Tibial artery (tissue), 4 donors: ENCODE results near the gene RP2.
A peak's percentile ranks its signal among the peaks of the same experiment; 100 is the strongest.

Experiments
- DNase-seq, 2 donors: peaks; one replicate each; pipeline ENCODE4 v3.0.0-alpha.2; 2019
- H3K27ac ChIP-seq, 2 donors: fragments of 200-600 bp; sonication (generic) in 1 of 2; 1 replicate in 1 of 2; 2 replicates in 1 of 2; pipeline ENCODE4 v1.5.1; 2018 to 2019; ENCODE audit warnings: mild to moderate bottlenecking in 1 of 2
- H3K27me3 ChIP-seq, 2 donors: fragments of 200-600 bp; sonication (generic) in 1 of 2; one replicate each; pipeline versions ENCODE4 v1.5.1 to v1.6.0; 2016 to 2019
- H3K36me3 ChIP-seq, 3 donors: fragments of 200-600 bp; sonication (generic) in 2 of 3; one replicate each; pipeline ENCODE4 v1.5.1; 2016 to 2019; ENCODE audit warnings: mild to moderate bottlenecking in 2 of 3
- H3K4me1 ChIP-seq, 4 donors: fragments of 200-600 bp; sonication (generic) in 2 of 4; 1 replicate in 3 of 4; 2 replicates in 1 of 4; pipeline ENCODE4 v1.5.1; 2016 to 2019
- H3K4me3 ChIP-seq, 2 donors: fragments of 200-600 bp; sonication (generic) in 1 of 2; 1 replicate in 1 of 2; 2 replicates in 1 of 2; pipeline ENCODE4 v1.5.1; 2018 to 2019; ENCODE audit warnings: mild to moderate bottlenecking in 2 of 2
- H3K9me3 ChIP-seq, 3 donors: fragments of 200-600 bp; sonication (generic) in 1 of 3; one replicate each; pipeline ENCODE4 v1.5.1; 2016 to 2019
- intact Hi-C: fragments of 100-400 bp; cut with DNase I; formaldehyde crosslinking; loops from one replicate; pipeline ENCODE4 v1.15.0; 2023; ENCODE audit warnings: low total_unique reads
- TF ChIP-seq, protein P1 (sequence below), 2 experiments: fragments of 200-600 bp in 1 of 2; fragments of 450-650 bp in 1 of 2; IDR thresholded peaks; one replicate each; pipeline ENCODE4 v1.5.1; 2017 to 2019; ENCODE audit warnings: antibody characterized with exemption in 2 of 2, mild to moderate bottlenecking in 1 of 2, moderate library complexity in 1 of 2

RP2 gene

DNA sequence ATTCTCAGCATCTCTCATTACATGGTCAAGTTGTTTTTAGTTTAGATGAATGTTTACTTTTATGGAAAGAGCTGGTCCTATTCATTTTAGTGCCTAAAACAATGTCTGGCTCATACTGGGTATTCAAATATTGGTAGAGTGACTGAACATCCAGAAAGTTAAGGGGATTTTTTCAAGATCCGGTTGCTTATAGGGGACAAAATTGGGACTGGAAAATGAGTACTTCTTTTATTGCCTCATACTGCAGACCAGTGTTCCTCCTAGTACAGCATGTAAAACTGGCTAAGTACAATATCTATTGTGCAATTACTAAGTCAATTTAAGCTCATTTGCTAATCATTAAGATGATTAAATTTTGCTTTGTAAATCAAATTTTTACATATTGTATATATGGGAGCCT is 13.9 kb downstream of the RP2 start:
- H3K27ac ChIP-seq: no peak overlapping the region
- H3K27me3 ChIP-seq: no peaks in the 10 kb centered on the region
- intact Hi-C loops: no loop called here
- no peak overlapping the region for H3K4me3 ChIP-seq
- H3K9me3 ChIP-seq: peaks cover 0 to 3% (median 0%) of the 10 kb centered on the region in 3 donors
- no peak for DNase-seq
- peaks cover 0 to 4% (median 0%) of the 10 kb centered on the region in 4 donors for H3K4me1 ChIP-seq
- TF ChIP-seq, protein P1, sequence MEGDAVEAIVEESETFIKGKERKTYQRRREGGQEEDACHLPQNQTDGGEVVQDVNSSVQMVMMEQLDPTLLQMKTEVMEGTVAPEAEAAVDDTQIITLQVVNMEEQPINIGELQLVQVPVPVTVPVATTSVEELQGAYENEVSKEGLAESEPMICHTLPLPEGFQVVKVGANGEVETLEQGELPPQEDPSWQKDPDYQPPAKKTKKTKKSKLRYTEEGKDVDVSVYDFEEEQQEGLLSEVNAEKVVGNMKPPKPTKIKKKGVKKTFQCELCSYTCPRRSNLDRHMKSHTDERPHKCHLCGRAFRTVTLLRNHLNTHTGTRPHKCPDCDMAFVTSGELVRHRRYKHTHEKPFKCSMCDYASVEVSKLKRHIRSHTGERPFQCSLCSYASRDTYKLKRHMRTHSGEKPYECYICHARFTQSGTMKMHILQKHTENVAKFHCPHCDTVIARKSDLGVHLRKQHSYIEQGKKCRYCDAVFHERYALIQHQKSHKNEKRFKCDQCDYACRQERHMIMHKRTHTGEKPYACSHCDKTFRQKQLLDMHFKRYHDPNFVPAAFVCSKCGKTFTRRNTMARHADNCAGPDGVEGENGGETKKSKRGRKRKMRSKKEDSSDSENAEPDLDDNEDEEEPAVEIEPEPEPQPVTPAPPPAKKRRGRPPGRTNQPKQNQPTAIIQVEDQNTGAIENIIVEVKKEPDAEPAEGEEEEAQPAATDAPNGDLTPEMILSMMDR (IDR thresholded peaks at IDR 0.05): no peak
- peaks cover 0 to 5% (median 0%) of the 10 kb centered on the region in 3 donors for H3K36me3 ChIP-seq

DNA sequence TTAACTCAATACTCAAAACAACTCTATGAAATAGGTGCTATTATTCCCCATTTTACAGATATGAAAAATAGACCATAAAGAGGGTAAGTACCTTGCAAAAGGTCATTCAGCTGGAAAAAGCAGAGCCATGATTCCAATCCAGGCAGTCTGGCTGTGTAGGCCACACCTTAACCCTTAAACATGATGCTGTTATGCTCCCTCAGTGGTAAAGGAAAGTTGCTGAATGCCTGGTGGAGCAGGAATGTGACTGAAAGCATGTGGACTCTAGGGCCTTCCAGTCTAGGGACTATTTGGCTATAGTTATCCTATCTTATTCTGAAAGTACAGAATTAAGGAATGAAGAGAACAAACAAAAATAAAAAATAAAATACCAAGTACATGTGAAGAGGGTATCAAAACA is 19.6 kb downstream of the RP2 start:
- H3K9me3 ChIP-seq: no peaks in the 10 kb centered on the region
- H3K36me3 ChIP-seq: peaks cover 0 to 5% (median 0%) of the 10 kb centered on the region in 3 donors
- H3K27ac ChIP-seq: no peak overlapping the region
- H3K27me3 ChIP-seq: no peaks in the 10 kb centered on the region
- intact Hi-C loops: no loop called here
- no peak for DNase-seq
- H3K4me1 ChIP-seq: no peaks in the 10 kb centered on the region
- no peak overlapping the region for H3K4me3 ChIP-seq
- TF ChIP-seq, protein P1 (IDR thresholded peaks at IDR 0.05): no peak

DNA sequence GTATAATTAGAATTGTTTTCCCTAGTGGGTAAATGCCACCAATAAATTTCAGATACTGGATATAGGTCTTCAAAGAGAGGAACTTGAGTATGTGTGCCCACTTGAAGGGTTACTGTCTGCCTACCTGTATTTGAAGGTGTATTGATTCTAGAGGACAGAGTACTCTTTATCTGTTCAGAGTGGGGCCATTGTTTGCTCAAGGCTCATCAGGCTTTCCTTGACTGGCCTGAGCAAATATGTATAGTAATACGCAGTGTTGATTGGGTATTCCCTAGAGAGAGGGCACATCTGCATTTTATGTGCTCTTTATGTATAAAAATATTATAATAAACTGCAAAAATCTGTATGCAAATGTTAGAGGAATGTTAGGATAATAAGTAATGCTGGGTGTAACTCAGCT is 23.7 kb downstream of the RP2 start:
- H3K9me3 ChIP-seq: no peaks in the 10 kb centered on the region
- DNase-seq: no peak
- intact Hi-C loops: no loop called here

DNA sequence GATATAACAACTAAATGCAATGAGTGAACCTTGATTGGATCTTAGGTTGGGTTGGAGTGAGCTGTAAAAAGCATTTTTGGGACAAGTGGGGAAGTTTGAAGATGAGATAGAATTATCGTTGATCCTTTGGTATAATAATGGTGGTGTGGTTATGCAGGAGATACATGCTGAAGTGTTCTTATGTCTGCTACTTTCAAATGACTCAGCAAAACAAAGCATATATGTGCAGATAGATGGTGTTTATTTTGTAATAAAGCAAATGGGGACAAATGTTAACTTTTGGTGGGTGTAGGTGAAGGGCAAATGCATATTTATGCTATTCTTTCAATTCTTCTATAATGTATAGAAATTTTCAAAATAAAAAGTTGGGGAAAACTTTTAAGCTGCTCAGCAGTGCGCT is 26.2 kb downstream of the RP2 start:
- no peak for DNase-seq
- H3K36me3 ChIP-seq: no peaks in the 10 kb centered on the region
- peaks cover 0 to 5% (median 0%) of the 10 kb centered on the region in 4 donors for H3K4me1 ChIP-seq
- H3K27ac ChIP-seq: no peak overlapping the region
- intact Hi-C loops: no loop called here
- no peaks in the 10 kb centered on the region for H3K9me3 ChIP-seq
- no peak overlapping the region for H3K4me3 ChIP-seq
- no peaks in the 10 kb centered on the region for H3K27me3 ChIP-seq
- TF ChIP-seq, protein P1 (IDR thresholded peaks at IDR 0.05): no peak

More for the DNA sequence above, 23.7 kb downstream of the RP2 start:
- H3K4me3 ChIP-seq: no peak overlapping the region
- no peaks in the 10 kb centered on the region for H3K36me3 ChIP-seq
- no peaks in the 10 kb centered on the region for H3K27me3 ChIP-seq
- TF ChIP-seq, protein P1 (IDR thresholded peaks at IDR 0.05): no peak
- H3K27ac ChIP-seq: no peak overlapping the region
- H3K4me1 ChIP-seq: peaks cover 0 to 3% (median 0%) of the 10 kb centered on the region in 4 donors

DNA sequence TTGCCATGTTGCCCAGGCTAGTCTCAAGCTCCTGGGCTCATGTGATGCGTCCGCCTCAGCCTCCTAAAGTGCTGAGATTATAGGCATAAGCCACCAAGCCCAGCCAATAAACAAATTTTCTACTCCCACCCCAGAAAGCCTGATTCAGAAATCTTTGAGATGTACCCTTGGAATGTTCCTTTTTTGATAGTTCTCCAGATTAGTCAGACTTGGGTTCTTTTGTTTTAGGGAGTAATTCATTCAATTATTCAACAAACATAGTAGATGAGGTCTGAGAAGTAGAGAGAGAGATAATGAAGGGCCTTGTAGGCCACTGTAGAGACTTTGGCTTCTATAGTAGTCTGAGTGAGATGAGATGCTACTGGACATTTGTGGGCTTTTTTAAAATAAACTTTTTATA is 27.8 kb downstream of the RP2 start:
- no peak overlapping the region for H3K4me3 ChIP-seq
- no peaks in the 10 kb centered on the region for H3K9me3 ChIP-seq
- H3K4me1 ChIP-seq: peaks cover 0 to 5% (median 0%) of the 10 kb centered on the region in 4 donors
- TF ChIP-seq, protein P1 (IDR thresholded peaks at IDR 0.05): no peak
- H3K27me3 ChIP-seq: no peaks in the 10 kb centered on the region
- intact Hi-C loops: no loop called here
- no peaks in the 10 kb centered on the region for H3K36me3 ChIP-seq
- no peak for DNase-seq
- no peak overlapping the region for H3K27ac ChIP-seq

DNA sequence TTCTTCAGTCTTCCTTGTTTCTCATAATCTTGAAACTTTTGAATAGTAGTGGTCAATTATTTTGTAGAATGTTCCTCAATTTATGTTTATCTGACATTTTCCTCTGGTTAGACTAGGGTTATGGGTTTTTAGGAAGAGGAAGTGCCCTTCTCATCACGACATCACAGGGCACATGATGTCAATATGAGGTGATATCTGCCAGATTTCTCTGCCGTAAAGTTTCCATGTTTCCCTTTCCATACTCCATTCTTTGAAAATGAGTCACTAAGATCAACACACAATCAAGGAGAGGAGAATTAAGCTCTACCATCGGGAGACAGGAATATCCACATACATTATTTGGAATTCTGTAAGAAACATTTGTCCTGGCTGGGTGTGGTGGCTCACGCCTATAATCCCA is 28.4 kb downstream of the RP2 start:
- Histone ChIP-seq H3K27ac (peak overlapping the region in 1 of 2 donors; percentile 43), H3K4me1 (peaks cover 0 to 5% (median 0%) of the 10 kb centered on the region in 4 donors), H3K36me3 (no peaks in the 10 kb centered on the region), H3K27me3 (no peaks in the 10 kb centered on the region), H3K4me3 (no peak overlapping the region), H3K9me3 (no peaks in the 10 kb centered on the region)
- TF ChIP-seq, protein P1 (IDR thresholded peaks at IDR 0.05): no peak
- intact Hi-C loops: no loop called here
- DNase-seq: no peak
